Naive thymus-derived CD8-positive, alpha-beta T cell (primary cell): Measurements from ENCODE around the gene FZD4. TPM values are rescaled to one million over a fixed set of nuclear protein-coding genes. Genes with fewer than 3 reads are reported as not detected.

ENCODE experiments used
- ATAC-seq, 2 donors: fragments of 150-1000 bp; cut with Tn5 transposase in 1 of 2; sonication (Bioruptor Pico), chemical (Tn5 transposase) in 1 of 2; 1 replicate in 1 of 2; 2 replicates in 1 of 2; pipeline ENCODE4 v1.10.0; 2021; ENCODE audit warnings: mild to moderate bottlenecking in 2 of 2, moderate library complexity in 2 of 2
- POLR2A ChIA-PET: fragments of 350-600 bp; sonication (Branson Sonifier 250); formaldehyde crosslinking; loops from one replicate; lab custom pipeline; 2021; ENCODE audit warnings: antibody characterized with exemption; lab: Charles Lee
- DNase-seq, 10 donors: peaks; one replicate each; pipeline versions ENCODE4 v3.0.0 to v3.0.0-alpha.2; 2020 to 2022
- H3K27ac Mint-ChIP-seq, 10 donors: one replicate each; pipeline ENCODE4 v1.8.0; 2020 to 2022; ENCODE audit warnings: mild to moderate bottlenecking in 10 of 10, mixed read lengths in 10 of 10, moderate library complexity in 4 of 10, inconsistent platforms in 1 of 10
- H3K27me3 Mint-ChIP-seq, 5 donors: one replicate each; pipeline ENCODE4 v1.8.0; 2021 to 2022; ENCODE audit warnings: mixed read lengths in 5 of 5
- H3K36me3 Mint-ChIP-seq, 3 donors: one replicate each; pipeline ENCODE4 v1.8.0; 2020 to 2022; ENCODE audit warnings: mixed read lengths in 3 of 3, mild to moderate bottlenecking in 2 of 3, inconsistent platforms in 1 of 3
- H3K4me1 Mint-ChIP-seq, 4 donors: one replicate each; pipeline ENCODE4 v1.8.0; 2021 to 2022; ENCODE audit warnings: mixed read lengths in 4 of 4
- H3K4me3 Mint-ChIP-seq, 10 donors: one replicate each; pipeline ENCODE4 v1.8.0; 2020 to 2022; ENCODE audit warnings: mild to moderate bottlenecking in 10 of 10, mixed read lengths in 10 of 10, moderate library complexity in 6 of 10, inconsistent platforms in 1 of 10
- H3K9me3 Mint-ChIP-seq, 9 donors: one replicate each; pipeline ENCODE4 v1.8.0; 2020 to 2022; ENCODE audit warnings: mixed read lengths in 9 of 9, mild to moderate bottlenecking in 3 of 9, inconsistent platforms in 1 of 9, moderate library complexity in 1 of 9
- polyA plus RNA-seq, 3 donors: library from polyadenylated mRNA; unstranded; fragments of 300-500 nt; fragmentation: Illumina TruSeq; gene quantifications; one replicate each; pipeline ENCODE4 v1.2.3, GENCODE V29; 2021
- total RNA-seq, 8 experiments: library from RNA in 2 of 8; stranded (reverse) in 2 of 8; gene quantifications; one replicate each; pipeline ENCODE4 v1.2.3 and lab custom pipeline; 2021 to 2026

FZD4 gene
- total and polyA plus RNA-seq, 5 experiments from 2014 or later = not detected

GRCh38 chr11:86910592-86910991 is 44.6 kb downstream of the FZD4 start:
- ATAC-seq = no peak
- POLR2A ChIA-PET = no interaction called here
- H3K27me3 Mint-ChIP-seq = peaks cover 4 to 11% (median 5%) of the 10 kb centered on the region in 5 donors
- peaks cover 0 to 3% (median 0%) of the 10 kb centered on the region in 9 donors for H3K9me3 Mint-ChIP-seq
- no peak for DNase-seq
- no peaks in the 10 kb centered on the region for H3K36me3 Mint-ChIP-seq
- H3K27ac Mint-ChIP-seq = no peak overlapping the region
- H3K4me3 Mint-ChIP-seq = no peak overlapping the region
- no peaks in the 10 kb centered on the region for H3K4me1 Mint-ChIP-seq

- no peaks in the 10 kb centered on the region for H3K9me3 Mint-ChIP-seq
- no peak overlapping the region for H3K4me3 Mint-ChIP-seq
- ATAC-seq (no peak), DNase-seq (no peak)
- POLR2A ChIA-PET = no interaction called here
- H3K36me3 Mint-ChIP-seq = no peaks in the 10 kb centered on the region
- no peak overlapping the region for H3K27ac Mint-ChIP-seq
- peaks cover 0 to 4% (median 3%) of the 10 kb centered on the region in 5 donors for H3K27me3 Mint-ChIP-seq
- no peaks in the 10 kb centered on the region for H3K4me1 Mint-ChIP-seq
Measured at GRCh38 chr11:86906198-86906597, 49.0 kb downstream of the FZD4 start.

GRCh38 chr11:86905252-86905651 is 49.9 kb downstream of the FZD4 start:
- Mint-ChIP-seq H3K27ac (no peak overlapping the region), H3K27me3 (peaks cover 0 to 4% (median 3%) of the 10 kb centered on the region in 5 donors), H3K4me1 (no peaks in the 10 kb centered on the region), H3K9me3 (no peaks in the 10 kb centered on the region), H3K4me3 (no peak overlapping the region), H3K36me3 (no peaks in the 10 kb centered on the region)
- DNase-seq (no peak), ATAC-seq (no peak)
- POLR2A ChIA-PET = no interaction called here

- no peaks in the 10 kb centered on the region for H3K4me1 Mint-ChIP-seq
- peaks cover 0 to 5% (median under 1%) of the 10 kb centered on the region in 5 donors for H3K27me3 Mint-ChIP-seq
- H3K9me3 Mint-ChIP-seq = no peaks in the 10 kb centered on the region
- DNase-seq (no peak), ATAC-seq (no peak)
- POLR2A ChIA-PET = no interaction called here
- H3K4me3 Mint-ChIP-seq = no peak overlapping the region
- H3K36me3 Mint-ChIP-seq = no peaks in the 10 kb centered on the region
- no peak overlapping the region for H3K27ac Mint-ChIP-seq
Measured at GRCh38 chr11:86904001-86904400, 51.2 kb downstream of the FZD4 start.

GRCh38 chr11:86902345-86902744 is 52.9 kb downstream of the FZD4 start:
- no peak overlapping the region for H3K4me3 Mint-ChIP-seq

GRCh38 chr11:86901599-86901998 is 53.6 kb downstream of the FZD4 start:
- H3K27me3 Mint-ChIP-seq = peaks cover 1 to 5% (median 3%) of the 10 kb centered on the region in 5 donors
- ATAC-seq = no peak
- DNase-seq = no peak
- no peak overlapping the region for H3K27ac Mint-ChIP-seq
- H3K4me3 Mint-ChIP-seq = no peak overlapping the region
- no peaks in the 10 kb centered on the region for H3K36me3 Mint-ChIP-seq
- no peaks in the 10 kb centered on the region for H3K4me1 Mint-ChIP-seq
- POLR2A ChIA-PET = no interaction called here
- no peaks in the 10 kb centered on the region for H3K9me3 Mint-ChIP-seq

More at GRCh38 chr11:86902345-86902744, 52.9 kb downstream of the FZD4 start:
- Mint-ChIP-seq H3K27me3 (peaks cover 0 to 3% (median 2%) of the 10 kb centered on the region in 5 donors), H3K27ac (no peak overlapping the region), H3K9me3 (no peaks in the 10 kb centered on the region), H3K36me3 (no peaks in the 10 kb centered on the region), H3K4me1 (no peaks in the 10 kb centered on the region)
- POLR2A ChIA-PET = no interaction called here
- ATAC-seq (no peak), DNase-seq (no peak)

GRCh38 chr11:86900162-86900561 is 55.0 kb downstream of the FZD4 start:
- POLR2A ChIA-PET = no interaction called here
- H3K9me3 Mint-ChIP-seq = no peaks in the 10 kb centered on the region
- H3K27ac Mint-ChIP-seq = no peak overlapping the region
- DNase-seq = no peak
- no peak for ATAC-seq
- no peaks in the 10 kb centered on the region for H3K4me1 Mint-ChIP-seq
- peaks cover 4 to 9% (median 6%) of the 10 kb centered on the region in 5 donors for H3K27me3 Mint-ChIP-seq
- H3K4me3 Mint-ChIP-seq = no peak overlapping the region
- no peaks in the 10 kb centered on the region for H3K36me3 Mint-ChIP-seq

- no peak for DNase-seq
- POLR2A ChIA-PET = no interaction called here
- H3K36me3 Mint-ChIP-seq = no peaks in the 10 kb centered on the region
- no peak overlapping the region for H3K27ac Mint-ChIP-seq
- ATAC-seq = no peak
- peaks cover 4 to 9% (median 8%) of the 10 kb centered on the region in 5 donors for H3K27me3 Mint-ChIP-seq
- no peaks in the 10 kb centered on the region for H3K9me3 Mint-ChIP-seq
- H3K4me1 Mint-ChIP-seq = no peaks in the 10 kb centered on the region
- H3K4me3 Mint-ChIP-seq = no peak overlapping the region
Measured at GRCh38 chr11:86898689-86899088, 56.5 kb downstream of the FZD4 start.

GRCh38 chr11:86896441-86896841 is 58.8 kb downstream of the FZD4 start:
- no peak overlapping the region for H3K4me3 Mint-ChIP-seq
- no peaks in the 10 kb centered on the region for H3K9me3 Mint-ChIP-seq
- no peaks in the 10 kb centered on the region for H3K36me3 Mint-ChIP-seq
- DNase-seq = no peak
- ATAC-seq = no peak
- POLR2A ChIA-PET = no interaction called here
- H3K4me1 Mint-ChIP-seq = no peaks in the 10 kb centered on the region
- peaks cover 3 to 21% (median 8%) of the 10 kb centered on the region in 5 donors for H3K27me3 Mint-ChIP-seq
- no peak overlapping the region for H3K27ac Mint-ChIP-seq

Other genes starting within 250 kb of the FZD4 start
- under 1 TPM in 1 of 2 experiments, not detected in 1; 0.11 TPM for gene PRSS23, start 154.9 kb downstream of the FZD4 start, total RNA-seq
- 10 to 100 TPM in 1 of 3 donors, under 1 TPM in 2; 0.23 to 17.6 (median 0.49) TPM for gene PRSS23, start 154.9 kb downstream of the FZD4 start, polyA plus RNA-seq
- 1 to 10 TPM; 8.7 to 9.2 TPM for gene TMEM135, start 82.5 kb upstream of the FZD4 start, total RNA-seq
- gene TMEM135, start 82.5 kb upstream of the FZD4 start, polyA plus RNA-seq = 10 to 100 TPM in 1 of 3 donors, 1 to 10 TPM in 2; 5.4 to 20.4 (median 5.7) TPM